Epithelial cell of proximal tubule (primary cell): ENCODE data around the gene GZMA. TPM values are rescaled to one million over a fixed set of nuclear protein-coding genes. Genes with fewer than 3 reads are reported as not detected.

Experiments
- DNase-seq: peaks from one replicate; pipeline ENCODE4 v3.0.0-alpha.2; 2011; ENCODE audit warnings: low read depth
- H3K4me3 ChIP-seq: 2 replicates; pipeline ENCODE4 v1.5.1; 2011; ENCODE audit warnings: low read depth, mild to moderate bottlenecking, low read length
- total RNA-seq: library from RNA; depleted of rRNA; stranded (reverse); fragments of >200 nt; gene quantifications from 2 replicates; pipeline ENCODE4 v1.2.3, GENCODE V29; 2015
- TF ChIP-seq, protein P1 (sequence below): conservative IDR thresholded peaks from 2 replicates; pipeline ENCODE4 v1.5.1; 2012; ENCODE audit warnings: low read depth, mild to moderate bottlenecking, low read length

Gene GZMA
- total RNA-seq, 1 donor from 2014 or later, result not detected

DNA sequence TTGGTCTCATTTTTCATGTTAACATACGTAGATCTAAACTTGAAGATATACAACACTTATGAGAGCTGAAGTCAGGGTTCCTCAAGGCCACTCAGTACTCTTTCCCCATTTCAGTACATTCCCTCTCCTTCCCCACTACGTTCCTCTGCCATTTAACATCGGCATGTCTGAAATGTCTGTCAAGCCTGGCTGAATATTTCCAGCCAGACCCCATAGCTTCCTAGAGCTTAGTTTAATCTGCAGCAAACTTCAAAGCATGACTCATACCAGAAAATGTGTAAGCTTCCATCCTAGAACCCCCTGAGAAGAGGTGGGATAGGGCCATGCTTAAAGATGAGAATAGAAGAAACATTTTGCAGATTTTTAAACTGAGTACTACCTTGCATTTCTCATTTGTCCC lies 6.2 kb downstream of the GZMA start:
- TF ChIP-seq, protein P1, sequence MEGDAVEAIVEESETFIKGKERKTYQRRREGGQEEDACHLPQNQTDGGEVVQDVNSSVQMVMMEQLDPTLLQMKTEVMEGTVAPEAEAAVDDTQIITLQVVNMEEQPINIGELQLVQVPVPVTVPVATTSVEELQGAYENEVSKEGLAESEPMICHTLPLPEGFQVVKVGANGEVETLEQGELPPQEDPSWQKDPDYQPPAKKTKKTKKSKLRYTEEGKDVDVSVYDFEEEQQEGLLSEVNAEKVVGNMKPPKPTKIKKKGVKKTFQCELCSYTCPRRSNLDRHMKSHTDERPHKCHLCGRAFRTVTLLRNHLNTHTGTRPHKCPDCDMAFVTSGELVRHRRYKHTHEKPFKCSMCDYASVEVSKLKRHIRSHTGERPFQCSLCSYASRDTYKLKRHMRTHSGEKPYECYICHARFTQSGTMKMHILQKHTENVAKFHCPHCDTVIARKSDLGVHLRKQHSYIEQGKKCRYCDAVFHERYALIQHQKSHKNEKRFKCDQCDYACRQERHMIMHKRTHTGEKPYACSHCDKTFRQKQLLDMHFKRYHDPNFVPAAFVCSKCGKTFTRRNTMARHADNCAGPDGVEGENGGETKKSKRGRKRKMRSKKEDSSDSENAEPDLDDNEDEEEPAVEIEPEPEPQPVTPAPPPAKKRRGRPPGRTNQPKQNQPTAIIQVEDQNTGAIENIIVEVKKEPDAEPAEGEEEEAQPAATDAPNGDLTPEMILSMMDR, result no peak
- H3K4me3 ChIP-seq, result no peak overlapping the region
- no peak for DNase-seq

DNA sequence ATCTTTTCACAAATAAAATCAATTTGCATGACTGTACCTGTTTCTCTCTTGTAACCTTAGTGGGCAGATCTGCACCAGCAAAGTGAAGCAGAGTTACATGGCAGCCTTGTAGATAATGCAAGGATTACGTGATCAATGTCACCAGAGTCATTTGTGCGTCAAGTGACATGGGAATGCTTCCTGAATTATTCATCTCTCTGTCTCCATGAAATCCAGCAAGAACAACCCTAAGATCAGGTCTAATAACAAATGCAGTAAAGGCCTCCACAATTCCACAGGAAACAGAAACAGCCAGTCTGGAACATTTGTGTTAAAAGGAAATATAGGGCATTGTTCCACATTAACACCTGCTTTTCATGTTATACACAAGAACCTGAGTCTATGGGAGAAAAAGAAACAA lies 7.8 kb downstream of the GZMA start:
- H3K4me3 ChIP-seq, result no peak overlapping the region
- TF ChIP-seq, protein P1, result no peak
- DNase-seq, result no peak

DNA sequence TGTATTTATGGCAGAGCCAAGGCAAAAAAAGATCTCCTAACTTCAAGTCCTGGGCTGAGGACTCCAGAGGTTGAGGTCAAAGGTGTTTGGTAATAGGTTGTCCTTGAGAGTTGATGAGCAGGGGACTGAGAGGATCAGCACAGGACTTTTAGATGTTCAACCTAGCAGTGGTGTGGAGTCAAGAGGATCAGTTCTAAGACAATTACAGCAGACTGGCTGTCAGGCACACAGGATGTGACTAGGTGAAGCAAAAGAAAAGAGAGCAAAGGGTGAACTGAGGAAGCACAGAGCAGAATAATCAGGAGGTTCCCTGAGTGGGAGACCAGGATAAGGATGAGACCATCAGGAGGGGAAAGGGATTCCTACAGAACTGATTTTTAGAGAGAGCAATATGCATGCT lies 10.9 kb downstream of the GZMA start:
- H3K4me3 ChIP-seq, result no peak overlapping the region
- no peak for DNase-seq
- TF ChIP-seq, protein P1, result no peak

DNA sequence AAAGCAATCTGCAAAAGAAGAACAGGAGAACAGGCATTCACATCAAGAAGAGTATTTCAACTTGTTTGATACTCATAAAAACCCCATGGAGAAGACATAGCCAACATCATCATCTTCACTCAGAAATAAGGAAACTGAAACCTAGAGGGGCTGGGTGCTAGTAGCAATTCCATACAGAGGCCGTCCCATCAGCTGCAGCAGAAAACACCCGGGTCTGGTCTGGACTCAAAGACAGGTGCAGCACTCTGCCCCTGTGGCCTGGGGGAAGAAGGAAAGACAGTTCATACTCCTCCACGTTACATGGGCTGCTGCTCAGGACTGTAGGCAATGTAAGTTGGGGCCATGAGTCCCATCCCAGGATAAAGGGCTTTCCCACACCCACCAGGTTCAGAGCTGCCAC lies 11.6 kb downstream of the GZMA start:
- TF ChIP-seq, protein P1, result no peak
- H3K4me3 ChIP-seq, result no peak overlapping the region
- DNase-seq, result no peak

DNA sequence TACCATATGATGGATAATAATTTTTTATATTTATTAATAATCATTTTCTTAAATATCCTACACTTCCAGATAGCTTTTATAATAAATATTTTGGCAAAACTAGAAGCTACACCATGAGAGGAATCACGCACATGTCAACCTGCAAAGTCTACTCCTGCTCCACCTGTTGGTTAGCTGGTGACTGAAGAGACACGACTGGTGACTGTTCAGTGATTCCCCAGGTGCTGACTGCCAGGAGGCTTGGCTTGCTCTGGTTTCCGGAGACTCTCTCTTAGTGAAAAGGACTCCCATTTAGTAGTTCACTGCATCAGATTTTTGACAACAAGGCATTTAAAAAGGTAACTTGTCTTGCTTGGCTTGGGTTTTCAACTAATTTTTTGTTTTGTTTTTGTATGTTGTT lies 20.9 kb downstream of the GZMA start:
- no peak overlapping the region for H3K4me3 ChIP-seq
- no peak for DNase-seq
- TF ChIP-seq, protein P1, result no peak

DNA sequence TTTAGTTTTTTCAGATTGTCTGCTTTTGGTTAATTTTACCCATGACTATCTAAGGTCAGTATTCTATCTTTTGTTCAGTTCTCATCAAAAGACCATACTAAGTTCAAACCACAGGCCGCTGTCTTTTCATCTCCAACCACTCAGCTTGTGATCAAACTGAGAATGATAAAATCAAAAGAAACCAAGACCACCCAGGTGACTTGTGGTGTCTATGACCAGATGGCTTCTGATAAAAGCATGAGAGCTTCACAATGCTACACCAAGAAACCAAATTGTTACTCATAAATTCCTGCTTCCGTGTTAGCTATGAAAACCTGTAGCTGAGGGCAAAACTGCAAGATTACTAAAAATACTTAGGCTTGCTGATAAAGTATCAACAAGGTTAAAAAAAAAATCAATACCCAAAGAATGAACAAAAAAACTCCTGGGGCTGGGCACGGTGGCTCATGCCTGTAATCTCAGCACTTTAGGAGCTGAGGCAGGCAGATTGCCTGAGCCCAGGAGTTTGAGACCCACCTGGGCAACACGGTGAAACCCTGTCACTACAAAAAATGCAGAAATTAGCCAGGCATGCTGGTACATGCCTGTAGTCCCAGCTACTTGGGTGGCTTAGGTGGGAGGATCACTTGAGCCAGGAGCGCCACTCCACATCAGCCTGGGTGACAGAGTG lies 31.7 kb downstream of the GZMA start:
- TF ChIP-seq, protein P1, result no peak
- H3K4me3 ChIP-seq, result no peak overlapping the region
- DNase-seq, result no peak

DNA sequence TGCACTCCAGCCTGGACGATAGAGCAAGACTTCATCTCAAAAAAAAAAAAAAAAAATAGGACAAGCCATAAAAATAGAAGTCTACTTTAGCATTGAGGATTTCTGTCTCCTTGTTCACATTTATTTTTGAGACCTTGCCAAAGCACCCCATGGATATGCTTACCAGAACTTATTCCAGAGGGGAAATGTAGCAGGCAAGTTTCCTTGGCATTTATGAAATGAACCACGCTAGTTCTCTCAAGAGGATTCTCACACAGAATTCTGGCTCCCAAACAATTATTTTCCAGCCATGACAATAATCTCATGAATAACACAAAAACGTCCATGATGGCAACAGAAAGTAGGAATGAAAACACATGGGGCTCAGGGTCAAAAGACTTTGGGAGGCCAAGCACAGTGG lies 34.1 kb downstream of the GZMA start:
- no peak overlapping the region for H3K4me3 ChIP-seq
- TF ChIP-seq, protein P1, result no peak
- DNase-seq, result no peak
